SK-N-MC (cell line): ENCODE results near the gene FCRLB.
"Not testable (repeated sequence)": the region's sequence is repeated elsewhere in the genome, so short reads cannot be mapped to it uniquely, and the experiment has no call there.

Experiments
- DNase-seq: peaks from one replicate; pipeline ENCODE4 v3.0.0-alpha.2; 2011; ENCODE audit warnings: low read depth, low spot score
- H3K27ac ChIP-seq: fragments of 200-600 bp; sonication (generic); 2 replicates; pipeline ENCODE4 v1.5.1; 2016; ENCODE audit warnings: mixed run types
- H3K36me3 ChIP-seq: fragments of 200-600 bp; sonication (generic); 2 replicates; pipeline ENCODE4 v1.6.1; 2017; ENCODE audit warnings: antibody characterized with exemption, low read length, mixed read lengths; ENCODE audit not compliant: insufficient read depth
- H3K4me3 ChIP-seq: fragments of 200-600 bp; sonication (generic); 2 replicates; pipeline ENCODE4 v1.5.1; 2016
- H3K9ac ChIP-seq: fragments of 200-600 bp; sonication (generic); 2 replicates; pipeline ENCODE4 v1.8.0; 2017; ENCODE audit warnings: mixed run types, mixed read lengths; ENCODE audit not compliant: insufficient read length
- H3K9me3 ChIP-seq: fragments of 200-600 bp; sonication (generic); 2 replicates; pipeline ENCODE4 v1.6.1; 2017; ENCODE audit warnings: low read depth, mild to moderate bottlenecking, antibody characterized with exemption, low read length, moderate library complexity, mixed read lengths
- EZH2 ChIP-seq: fragments of 200-600 bp; sonication (generic); IDR thresholded peaks from one replicate; pipeline ENCODE4 v1.6.1; 2017; ENCODE audit warnings: antibody characterized with exemption
- FOXP2 ChIP-seq: optimal IDR thresholded peaks from 2 replicates; pipeline ENCODE3; 2011; ENCODE audit warnings: mild to moderate bottlenecking, moderate library complexity; ENCODE audit not compliant: insufficient read depth; ENCODE audit errors: extremely low read length, control extremely low read depth
- POLR2AphosphoS5 ChIP-seq: IDR thresholded peaks from 2 replicates; pipeline ENCODE4 v1.6.1; 2012; ENCODE audit warnings: mild to moderate bottlenecking, low read depth, low read length, borderline replicate concordance

Gene FCRLB

GRCh38 chr1:161688946-161689345 lies 32.4 kb upstream of the FCRLB start:
- TF ChIP-seq FOXP2 = no peak
- no peak for TF ChIP-seq EZH2
- no peak for TF ChIP-seq POLR2AphosphoS5
- Histone ChIP-seq H3K9ac (no peak overlapping the region), H3K27ac (no peak overlapping the region), H3K4me3 (no peak overlapping the region), H3K36me3 (no peaks in the 10 kb centered on the region), H3K9me3 (no peaks in the 10 kb centered on the region)
- DNase-seq = no peak

DNA sequence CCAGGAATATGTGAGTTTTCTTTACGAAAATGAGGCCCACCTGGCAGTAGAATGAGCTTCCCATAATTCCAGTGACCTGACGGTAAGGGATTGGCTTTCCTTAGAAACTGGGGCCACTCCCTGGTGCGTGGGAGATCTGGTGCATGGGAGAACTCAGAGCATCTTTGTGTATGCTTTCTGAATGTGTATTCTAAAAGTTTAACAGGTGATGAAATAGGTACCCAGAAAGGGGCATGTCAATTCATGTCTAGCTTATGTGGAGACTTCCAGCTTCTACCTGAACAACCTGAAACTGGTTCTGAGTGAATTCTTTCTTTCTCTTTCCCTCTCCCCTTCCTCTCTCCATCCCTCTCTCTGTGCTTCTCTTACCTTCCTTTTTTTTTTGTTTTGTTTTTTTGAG lies 29.5 kb upstream of the FCRLB start:
- no peak overlapping the region for H3K9ac ChIP-seq
- no peak overlapping the region for H3K27ac ChIP-seq
- no peak for DNase-seq
- H3K36me3 ChIP-seq = no peaks in the 10 kb centered on the region
- no peak overlapping the region for H3K4me3 ChIP-seq
- TF ChIP-seq FOXP2 (no peak), EZH2 (no peak), POLR2AphosphoS5 (no peak)
- H3K9me3 ChIP-seq = no peaks in the 10 kb centered on the region

- not testable (repeated sequence) for DNase-seq, H3K9me3 ChIP-seq, H3K36me3 ChIP-seq, H3K4me3 ChIP-seq, H3K27ac ChIP-seq, H3K9ac ChIP-seq
Measured at GRCh38 chr1:161693020-161693712, 28.2 kb upstream of the FCRLB start.

DNA sequence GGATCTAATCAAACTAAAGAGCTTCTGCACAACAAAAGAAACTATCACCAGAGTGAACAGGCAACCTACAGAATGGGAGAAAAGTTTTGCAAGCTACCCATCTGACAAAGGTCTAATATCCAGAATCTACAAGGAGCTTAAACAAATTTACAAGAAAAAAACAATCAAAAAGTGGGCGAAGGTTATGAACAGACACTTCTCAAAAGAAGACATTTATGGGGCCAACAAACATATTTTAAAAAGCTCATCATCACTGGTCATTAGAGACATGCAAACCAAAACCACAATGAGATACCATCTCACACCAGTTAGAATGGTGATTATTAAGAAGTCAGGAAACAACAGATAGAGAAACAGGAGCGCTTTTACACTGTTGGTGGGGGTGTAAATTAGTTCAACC lies 23.0 kb upstream of the FCRLB start:
- H3K9me3 ChIP-seq, H3K27ac ChIP-seq, H3K36me3 ChIP-seq, H3K9ac ChIP-seq, DNase-seq, H3K4me3 ChIP-seq: not testable (repeated sequence)

DNA sequence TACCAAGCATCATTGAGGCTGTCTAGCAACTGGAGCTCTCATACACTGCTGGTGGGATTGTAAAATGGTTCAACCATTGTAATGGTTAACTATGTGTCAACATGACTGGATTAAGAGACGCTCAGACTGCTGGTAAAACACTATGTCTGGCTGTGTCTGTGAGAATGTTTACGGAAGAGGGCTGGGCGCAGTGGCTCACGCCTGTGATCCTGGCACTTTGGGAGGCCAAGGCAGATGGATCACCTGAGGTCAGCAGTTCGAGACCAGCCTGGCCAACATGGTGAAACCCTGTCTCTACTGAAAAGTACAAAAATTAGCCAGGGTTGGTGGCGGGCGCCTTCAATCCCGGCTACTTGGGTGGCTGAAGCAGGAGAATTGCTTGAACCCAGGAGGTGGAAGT lies 19.1 kb upstream of the FCRLB start:
- Histone ChIP-seq H3K36me3 (no peaks in the 10 kb centered on the region), H3K9me3 (no peaks in the 10 kb centered on the region), H3K4me3 (no peak overlapping the region), H3K27ac (no peak overlapping the region), H3K9ac (no peak overlapping the region)
- TF ChIP-seq POLR2AphosphoS5 (no peak), EZH2 (no peak), FOXP2 (no peak)
- no peak for DNase-seq

GRCh38 chr1:161705537-161705936 lies 15.8 kb upstream of the FCRLB start:
- TF ChIP-seq POLR2AphosphoS5 (no peak), EZH2 (no peak), FOXP2 (no peak)
- DNase-seq = no peak
- H3K27ac ChIP-seq = no peak overlapping the region
- H3K36me3 ChIP-seq = no peaks in the 10 kb centered on the region
- no peak overlapping the region for H3K9ac ChIP-seq
- no peak overlapping the region for H3K4me3 ChIP-seq
- no peaks in the 10 kb centered on the region for H3K9me3 ChIP-seq

DNA sequence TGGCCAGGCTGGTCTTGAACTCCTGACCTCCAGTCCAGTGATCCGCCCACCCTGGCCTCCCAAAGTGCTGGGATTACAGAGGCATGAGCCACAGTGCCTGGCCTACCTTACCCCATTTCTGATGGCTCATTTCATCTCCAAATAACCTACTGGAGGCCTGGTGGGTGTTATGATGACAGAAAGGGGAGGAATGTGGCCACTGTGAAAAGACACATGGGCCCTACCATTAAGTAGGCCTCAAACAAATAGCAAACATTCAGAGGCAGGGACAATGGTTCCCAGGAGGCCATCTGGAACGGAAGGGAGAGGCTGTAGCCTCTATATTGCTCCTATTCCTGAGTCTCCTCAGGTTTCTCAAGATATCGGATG lies 15.2 kb upstream of the FCRLB start:
- H3K9ac ChIP-seq = no peak overlapping the region
- no peak overlapping the region for H3K27ac ChIP-seq
- H3K9me3 ChIP-seq = no peaks in the 10 kb centered on the region
- H3K36me3 ChIP-seq = no peaks in the 10 kb centered on the region
- no peak for TF ChIP-seq POLR2AphosphoS5
- no peak for TF ChIP-seq FOXP2
- no peak for TF ChIP-seq EZH2
- DNase-seq = no peak
- no peak overlapping the region for H3K4me3 ChIP-seq

- Histone ChIP-seq H3K9me3 (no peaks in the 10 kb centered on the region), H3K27ac (no peak within 1 kb of the TSS), H3K9ac (no peak within 1 kb of the TSS), H3K36me3 (no peaks in the 10 kb centered on the region), H3K4me3 (no peak within 1 kb of the TSS)
- DNase-seq = no peak
- no peak for TF ChIP-seq FOXP2
- no peak for TF ChIP-seq EZH2
Measured at GRCh38 chr1:161706482-161707347, 14.6 kb upstream of the FCRLB start, which contains the start of gene FCRLA. Gene FCRLA (plus strand): TSS chr1:161707229. CDS start chr1:161707265, 36 bp downstream.

- TF ChIP-seq FOXP2 (no peak), EZH2 (no peak), POLR2AphosphoS5 (no peak)
- no peak for DNase-seq
- Histone ChIP-seq H3K4me3 (no peak overlapping the region), H3K36me3 (no peaks in the 10 kb centered on the region), H3K9ac (no peak overlapping the region), H3K9me3 (no peaks in the 10 kb centered on the region), H3K27ac (no peak overlapping the region)
Measured at GRCh38 chr1:161707503-161707902, 13.8 kb upstream of the FCRLB start.
